Amniotic epithelial cell (primary cell): ENCODE results near the gene CAMTA2.

Experiments used
- DNase-seq: peaks from one replicate; pipeline ENCODE4 v3.0.0-alpha.2; 2010; ENCODE audit warnings: low read depth

CAMTA2 gene

DNA sequence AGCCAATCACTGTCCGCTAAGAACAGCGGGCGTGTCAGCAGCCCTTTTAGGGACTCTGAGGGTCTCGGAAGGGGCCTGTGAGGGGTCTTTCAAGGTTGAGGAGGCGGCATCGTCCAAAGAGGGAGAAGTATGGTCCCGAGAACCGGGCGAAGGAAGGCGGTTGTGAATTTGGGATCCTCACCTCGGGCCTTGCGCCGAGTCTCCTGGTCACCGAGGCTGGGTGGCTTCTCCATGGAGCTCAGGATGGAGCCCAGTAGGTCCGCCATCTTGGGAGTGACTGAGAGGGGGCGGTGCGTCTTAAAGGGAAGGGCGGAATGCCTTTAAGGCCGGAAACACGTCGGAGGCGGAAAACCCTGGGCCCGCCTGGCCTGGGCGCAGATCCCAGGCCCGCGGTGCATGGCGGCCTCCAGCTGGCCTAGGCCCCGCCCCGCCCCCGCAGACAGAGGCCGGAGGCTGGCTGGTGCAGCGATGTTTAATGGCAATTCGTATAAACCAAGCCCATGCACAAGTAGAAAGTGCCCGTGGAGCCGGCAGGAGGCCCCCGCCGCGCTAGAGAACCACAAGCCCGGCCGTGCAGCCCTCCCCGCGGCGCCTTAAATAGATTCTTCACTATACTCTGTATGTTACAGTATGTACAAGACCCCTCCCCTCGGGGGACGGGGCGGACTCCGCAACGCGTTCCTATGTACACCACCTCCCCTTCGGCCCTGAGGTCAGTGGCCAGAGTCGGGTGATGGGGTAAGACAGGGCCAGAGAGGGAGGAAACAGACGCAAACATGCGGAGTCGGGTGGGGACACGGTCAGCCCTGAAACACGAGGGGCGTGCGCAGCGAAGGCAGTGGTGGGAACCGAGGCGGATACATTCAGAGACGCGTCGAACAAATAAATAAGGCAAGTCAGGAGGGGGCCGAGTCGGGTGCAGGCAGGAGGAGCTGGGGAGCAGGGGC is 19.7 kb downstream of the CAMTA2 start, which contains the start of gene SPAG7:
Gene SPAG7 (minus strand): TSS at position 279 of the 947 bp plus-strand sequence. CDS start 13 bp downstream, at position 266.
- peak; percentile 97 for DNase-seq

DNA sequence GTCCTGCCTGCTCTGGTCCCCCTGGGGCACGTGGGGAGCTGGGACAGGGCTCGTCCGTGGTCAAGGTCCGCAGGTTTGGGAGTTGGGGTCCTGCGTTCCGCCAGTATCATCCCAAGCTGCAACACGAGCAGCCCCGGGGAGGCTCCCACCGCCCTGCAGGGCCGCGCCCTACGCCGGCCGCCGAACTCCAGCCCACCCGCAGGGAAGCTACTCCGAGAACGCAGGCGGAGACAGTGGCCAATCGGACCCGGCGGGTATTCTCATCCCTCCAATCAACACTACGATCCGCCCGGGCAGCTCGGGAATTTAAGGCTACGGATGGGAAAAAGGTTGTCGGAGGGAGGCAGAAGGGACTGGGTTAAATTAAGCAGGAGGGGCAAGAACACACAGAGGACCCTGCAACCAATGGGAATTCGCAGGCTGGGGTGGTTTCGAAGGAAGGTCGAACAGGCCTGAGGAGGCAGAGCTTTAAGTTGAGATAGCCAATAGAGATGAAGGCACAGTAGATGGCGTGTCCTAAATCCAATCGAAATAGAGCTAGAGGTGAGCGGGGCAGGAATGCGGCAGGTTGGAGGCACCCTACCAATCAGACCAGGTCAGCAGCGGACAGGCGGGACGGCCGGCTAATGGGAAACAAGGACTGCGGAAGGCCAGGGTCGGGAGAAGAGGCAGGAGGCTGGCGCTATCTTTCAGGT is 20.5 kb downstream of the CAMTA2 start:
- DNase-seq: peak; percentile 100

DNA sequence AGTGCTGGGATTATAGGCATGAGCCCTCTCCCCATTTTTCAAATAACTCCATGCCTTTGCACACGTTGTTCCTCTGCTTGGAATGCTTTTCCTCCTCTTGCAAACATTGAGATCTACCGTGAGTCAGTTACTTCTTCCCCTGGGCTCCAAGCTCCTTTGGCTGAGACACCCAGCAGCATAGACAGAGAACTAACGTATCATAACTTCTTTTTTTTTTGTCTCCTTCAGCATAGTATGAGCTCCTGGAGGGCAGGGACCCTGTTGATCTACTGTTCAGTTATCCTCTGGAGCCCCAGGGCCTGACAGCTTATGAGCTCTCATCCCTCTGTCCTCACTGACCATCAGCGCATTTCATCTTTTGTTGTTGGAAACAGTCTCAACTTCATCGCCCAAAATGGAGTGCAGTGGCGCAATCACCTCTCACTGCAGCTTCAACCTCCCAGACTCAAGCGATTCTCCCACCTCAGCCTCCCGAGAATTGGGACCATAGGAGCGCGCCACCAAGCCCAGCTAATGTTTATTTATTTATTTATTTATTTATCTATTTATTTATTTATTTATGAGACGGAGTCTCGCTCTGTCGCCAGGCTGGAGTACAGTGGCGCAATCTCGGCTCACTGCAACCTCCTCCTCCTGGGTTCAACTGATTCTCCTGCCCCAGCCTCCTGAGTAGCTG is 22.0 kb downstream of the CAMTA2 start:
- DNase-seq: no peak

DNA sequence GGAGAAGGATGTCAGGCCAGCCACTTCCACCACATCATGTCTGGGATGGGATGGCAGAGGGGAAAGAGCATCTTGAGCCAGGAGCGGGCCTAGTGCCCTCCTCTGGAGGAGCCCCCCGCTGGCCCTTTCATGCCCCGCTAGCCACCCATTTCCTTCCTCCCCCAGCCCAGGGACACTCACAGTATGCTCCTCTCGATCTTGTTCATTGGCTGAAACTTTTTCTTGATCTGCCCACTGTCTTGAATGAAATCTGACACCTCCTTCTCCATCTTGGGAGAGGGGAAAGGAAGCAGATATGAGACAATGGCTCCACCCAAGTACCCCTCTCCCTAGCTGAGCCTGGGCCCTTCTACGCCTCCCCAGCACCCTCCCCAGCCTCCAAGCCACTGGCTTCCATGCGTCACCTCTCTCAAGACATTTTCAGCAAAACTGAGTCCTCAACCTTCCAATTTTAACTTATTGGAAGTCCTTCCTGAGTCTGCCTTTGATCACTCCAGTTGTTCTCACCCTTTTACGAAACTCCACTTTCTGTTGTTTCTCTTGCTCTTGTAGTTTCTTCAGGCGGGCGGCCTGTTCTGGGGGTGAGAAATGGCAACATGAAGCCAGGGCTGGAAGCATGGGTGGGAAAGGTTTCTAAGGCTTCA is 27.1 kb downstream of the CAMTA2 start:
- DNase-seq: no peak

DNA sequence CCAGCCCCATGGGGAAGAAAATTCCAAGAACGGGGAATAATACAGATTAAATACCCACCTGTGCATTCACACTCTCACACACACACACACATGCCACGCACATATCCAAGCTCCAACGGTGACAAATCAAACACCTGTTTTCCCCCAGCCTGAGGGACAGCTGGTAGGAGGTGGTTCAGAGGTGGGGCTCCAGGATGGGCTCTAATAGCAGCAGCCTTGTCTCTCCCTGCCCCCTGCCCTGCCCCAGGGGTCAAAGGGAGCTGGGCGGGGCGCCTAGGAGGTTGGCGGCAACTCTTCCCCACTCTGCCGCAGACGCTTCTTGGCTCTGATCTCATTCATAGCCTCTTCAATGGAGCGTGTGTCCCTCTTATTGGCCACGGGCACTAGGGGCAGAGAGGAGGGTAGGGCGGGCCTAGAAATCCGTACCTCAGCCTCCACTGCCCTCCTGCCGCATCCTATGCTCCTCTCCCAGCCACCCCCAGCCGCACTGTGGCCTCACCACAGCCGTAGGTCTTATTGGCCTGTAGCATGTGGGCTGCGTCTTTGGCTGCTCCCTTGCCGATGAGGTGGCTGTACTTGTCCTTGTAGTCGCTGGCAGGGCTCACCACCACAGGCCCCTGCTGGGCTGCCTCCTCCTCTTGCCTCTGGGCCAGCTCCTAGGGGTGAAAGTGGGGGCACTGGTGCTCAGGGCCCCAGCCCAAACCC is 28.1 kb downstream of the CAMTA2 start:
- DNase-seq: no peak

DNA sequence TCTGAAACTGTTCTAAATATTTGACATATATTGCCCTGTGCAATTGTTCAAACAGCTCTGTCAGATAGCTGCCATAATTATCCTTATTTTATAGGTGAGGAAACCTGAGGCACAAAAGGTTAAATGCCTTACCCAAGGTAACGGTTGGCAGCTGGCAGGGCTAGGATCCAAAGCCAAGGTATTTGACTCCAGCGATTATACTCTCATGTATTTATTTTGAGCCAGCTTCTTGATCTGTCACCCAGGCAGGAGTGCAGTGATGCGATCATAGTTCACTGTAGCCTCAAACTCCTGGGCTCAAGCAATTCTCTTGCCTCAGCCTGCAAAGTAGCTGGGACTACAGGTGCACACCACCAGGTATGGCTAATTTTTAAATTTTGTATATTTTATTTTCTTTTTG is 29.4 kb downstream of the CAMTA2 start:
- no peak for DNase-seq

DNA sequence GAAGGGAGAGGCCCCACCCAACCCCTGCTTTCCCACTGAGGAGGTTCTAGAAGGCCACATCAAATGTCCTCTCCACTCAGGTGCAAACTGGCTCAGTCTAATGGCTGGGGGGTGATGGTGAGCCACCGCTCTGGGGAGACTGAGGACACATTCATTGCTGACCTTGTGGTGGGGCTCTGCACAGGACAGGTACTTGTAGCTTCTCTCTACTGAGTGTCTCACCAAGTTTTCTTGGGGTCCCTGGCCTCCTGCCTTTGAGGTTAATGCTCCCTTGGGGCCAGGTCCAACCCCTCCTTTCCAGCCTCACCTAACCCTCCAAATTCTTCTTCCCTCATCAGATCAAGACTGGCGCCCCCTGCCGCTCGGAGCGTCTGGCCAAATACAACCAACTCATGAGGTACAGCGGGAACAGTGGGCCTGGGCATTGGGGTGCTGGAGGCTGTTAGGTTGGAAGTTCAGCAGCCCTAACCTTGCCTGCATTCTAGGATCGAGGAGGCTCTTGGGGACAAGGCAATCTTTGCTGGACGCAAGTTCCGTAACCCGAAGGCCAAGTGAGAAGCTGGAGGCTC is 30.9 kb downstream of the CAMTA2 start:
- DNase-seq: no peak

DNA sequence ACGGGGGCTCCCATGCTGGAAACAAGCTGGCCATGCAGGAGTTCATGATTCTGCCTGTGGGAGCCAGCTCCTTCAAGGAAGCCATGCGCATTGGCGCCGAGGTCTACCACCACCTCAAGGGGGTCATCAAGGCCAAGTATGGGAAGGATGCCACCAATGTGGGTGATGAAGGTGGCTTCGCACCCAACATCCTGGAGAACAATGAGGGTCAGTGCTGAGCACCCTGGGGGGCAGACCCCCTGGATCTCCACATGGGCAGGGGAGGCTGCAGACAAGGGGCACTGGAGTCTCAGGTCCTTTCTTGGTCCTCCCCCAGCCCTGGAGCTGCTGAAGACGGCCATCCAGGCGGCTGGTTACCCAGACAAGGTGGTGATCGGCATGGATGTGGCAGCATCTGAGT is 32.4 kb downstream of the CAMTA2 start:
- DNase-seq: no peak

DNA sequence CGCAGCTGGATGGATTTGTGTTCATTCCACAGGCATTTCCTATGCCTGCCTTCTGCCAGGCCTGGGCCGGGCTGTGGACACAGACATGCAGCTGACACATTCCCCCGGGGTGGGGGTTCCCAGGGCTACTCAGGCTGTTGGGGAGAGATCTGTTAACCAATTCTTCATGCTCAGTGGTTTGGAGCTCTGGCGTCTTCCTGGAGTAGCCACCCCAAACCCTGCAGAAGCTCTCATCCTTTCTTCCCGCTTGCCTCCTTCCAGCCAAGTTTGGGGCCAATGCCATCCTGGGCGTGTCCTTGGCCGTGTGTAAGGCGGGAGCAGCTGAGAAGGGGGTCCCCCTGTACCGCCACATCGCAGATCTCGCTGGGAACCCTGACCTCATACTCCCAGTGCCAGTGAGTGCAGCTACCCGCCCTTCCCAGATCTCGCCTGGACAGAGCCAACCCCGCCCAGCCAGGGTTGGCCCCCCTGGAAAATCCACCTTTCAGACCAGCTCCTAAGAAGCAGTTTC is 34.0 kb downstream of the CAMTA2 start:
- peak; percentile 60 for DNase-seq

DNA sequence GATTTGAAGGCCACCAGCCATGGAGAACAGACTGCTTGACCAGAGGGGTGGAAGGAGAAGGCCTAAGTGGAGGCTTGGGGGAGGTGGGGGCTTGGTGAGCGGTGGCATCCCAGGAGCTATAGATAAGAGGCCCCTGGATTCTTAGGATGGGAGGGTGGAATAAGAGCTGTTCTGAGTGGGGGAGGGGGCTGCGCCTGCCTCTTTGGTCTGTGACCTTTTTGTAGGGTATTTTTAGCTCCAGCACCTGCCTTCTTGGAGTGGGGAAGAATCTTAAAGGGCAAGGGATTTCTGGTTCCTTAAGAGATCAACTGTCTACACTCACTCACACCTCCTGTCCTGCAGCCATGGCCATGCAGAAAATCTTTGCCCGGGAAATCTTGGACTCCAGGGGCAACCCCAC is 36.0 kb downstream of the CAMTA2 start:
- no peak for DNase-seq

DNA sequence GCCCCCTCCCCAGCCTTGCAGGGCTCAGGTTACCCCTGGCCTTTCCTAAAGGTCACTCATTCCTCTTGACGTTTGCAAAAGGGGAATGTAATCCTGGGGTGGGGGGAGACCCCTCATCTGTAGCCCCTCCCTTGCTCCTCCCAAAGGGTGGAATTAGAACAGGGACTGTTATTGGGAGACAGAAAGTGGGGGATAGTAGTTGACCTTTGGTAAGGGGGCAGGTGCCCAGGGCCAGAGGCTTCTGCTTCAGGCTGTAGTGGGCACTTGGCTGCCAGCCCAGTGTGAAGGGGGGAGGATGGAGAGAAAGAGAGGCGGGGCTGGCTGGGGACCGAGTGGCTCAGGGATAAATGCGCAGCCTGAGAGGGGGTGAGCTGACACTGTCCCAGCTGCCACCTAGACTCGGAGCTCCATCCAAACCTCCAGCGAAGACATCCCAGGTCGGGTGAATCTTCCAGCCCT is 36.7 kb downstream of the CAMTA2 start, which contains the start of gene ENO3:
Gene ENO3 (plus strand): TSS at position 374 of the 459 bp plus-strand sequence. CDS start 711 bp downstream, outside the sequence.
- no peak for DNase-seq

DNA sequence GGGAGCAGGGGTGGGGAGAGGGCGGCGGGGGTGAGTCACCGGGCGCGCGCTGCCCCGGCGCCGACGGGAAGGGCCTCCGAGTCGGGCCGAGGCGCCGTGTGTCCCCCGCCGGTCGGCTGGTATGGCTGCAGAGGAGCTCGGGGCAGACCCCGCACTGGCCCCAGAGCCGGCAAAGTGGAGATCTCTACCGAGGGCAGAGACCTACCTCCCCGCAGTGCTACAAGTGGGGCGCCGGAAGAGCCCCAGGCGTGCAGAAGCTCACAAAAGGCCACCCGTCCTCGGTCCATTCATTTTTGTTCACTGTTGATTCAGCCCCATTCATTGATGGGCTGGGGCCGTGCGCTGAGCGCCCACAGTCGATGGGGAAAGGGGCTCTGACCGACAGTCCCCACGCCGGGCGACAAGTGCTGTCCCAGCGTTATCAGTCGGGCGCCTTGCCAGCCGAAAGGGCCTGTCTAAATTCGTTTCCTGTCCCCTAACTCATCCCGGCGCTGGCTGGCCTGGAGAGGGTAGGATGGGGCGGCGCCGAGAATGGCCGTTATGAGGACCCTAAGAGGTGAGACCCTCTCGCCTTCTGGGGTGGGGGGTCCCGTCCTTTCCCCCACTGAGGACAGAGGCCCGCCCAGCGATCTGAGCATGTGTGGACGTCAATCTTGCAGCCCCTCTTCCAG is 37.3 kb downstream of the CAMTA2 start:
- DNase-seq: no peak

DNA sequence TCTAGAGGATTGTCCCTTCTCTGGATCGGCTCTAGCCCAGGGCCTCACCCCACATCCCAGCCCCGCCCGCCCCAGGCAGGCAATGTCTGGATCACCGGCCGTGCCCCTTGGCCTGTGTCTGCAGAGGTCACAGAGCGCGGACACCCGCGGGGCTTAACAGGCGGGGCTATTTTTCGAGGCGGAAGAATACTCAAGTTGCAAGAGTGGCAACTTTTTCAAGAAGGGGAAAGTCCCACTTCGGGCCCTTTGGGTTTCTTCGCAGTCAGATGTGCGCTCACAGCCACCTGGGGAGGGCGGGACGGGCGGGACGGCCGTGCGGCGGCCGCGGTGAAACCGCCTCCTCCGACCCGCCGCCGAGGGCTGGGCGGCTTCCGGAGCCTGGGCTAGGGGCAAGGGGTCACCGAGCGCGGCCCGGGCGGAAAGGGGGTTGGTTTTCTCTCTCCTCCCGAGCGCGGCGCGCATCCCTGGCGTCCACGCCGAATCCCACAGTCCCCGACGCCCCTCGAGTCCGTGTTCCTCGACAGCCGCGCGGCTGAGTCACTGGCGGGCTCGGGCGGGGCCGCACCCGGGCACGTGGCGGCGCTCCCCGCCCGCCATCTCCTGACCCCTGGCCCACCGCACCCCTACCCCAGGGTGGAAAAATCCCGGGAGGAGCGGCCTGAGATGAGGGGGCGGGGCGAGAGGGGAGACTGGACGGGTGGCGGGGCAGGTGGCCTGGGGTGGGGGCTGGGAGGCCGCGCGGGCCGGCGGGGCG is 38.0 kb downstream of the CAMTA2 start:
- DNase-seq: peak; percentile 62

DNA sequence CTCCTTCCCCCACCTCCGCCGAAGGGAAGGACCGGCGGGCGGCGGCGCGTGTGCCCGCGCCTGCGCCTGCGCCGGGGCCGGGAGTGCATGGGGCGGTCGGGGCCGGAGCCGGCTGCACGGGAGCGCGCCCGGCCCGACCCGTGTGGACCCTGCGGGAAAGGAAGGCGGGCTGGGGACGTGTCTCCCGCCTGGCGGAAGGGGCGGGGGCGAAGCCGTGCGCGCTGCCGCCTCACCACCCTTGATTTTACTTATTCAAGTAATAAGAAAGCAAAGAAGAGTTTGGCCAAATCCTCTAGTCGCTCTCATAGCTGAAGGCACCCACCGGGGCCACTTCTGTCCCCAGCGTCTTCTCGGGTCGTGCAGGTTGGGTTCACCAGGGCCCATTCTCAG is 38.5 kb downstream of the CAMTA2 start:
- peak; percentile 86 for DNase-seq

DNA sequence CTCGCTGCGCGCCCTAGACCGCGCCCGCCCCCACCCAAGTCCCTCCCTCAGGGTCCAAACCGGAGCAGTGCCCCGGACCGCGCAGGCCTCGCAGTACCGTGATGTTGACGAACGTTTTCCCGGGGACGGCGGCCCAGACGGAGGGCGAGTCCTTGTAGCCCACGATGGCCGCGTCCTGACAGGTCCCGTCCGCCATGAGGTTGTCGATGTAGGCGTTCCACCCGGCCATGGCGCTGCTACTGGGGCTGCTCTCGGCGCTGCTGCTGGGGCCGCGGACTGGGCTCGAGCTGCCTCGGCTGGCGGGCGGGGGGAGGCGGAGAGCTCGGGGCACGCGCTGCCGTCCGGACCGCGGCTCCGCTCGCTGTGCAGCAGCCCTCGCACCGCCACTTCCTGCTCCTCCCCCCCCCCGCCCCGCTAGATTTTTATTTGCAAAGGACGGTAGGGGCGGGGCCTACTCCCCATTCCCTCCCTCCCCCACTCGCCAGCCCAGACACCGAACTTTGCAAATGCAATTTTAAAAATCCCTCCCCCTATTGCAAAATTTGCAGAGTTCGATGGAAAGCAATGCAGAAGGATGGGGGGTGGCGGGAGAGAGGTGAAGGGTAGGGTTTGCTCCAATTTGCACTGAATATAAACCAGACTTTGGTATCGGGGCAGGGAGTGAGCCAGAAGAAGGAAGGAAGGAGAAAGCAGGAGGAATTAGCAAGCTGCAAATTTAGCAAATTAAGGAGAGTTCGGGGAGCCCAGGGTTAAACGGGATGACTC is 39.1 kb downstream of the CAMTA2 start, which contains the start of gene PFN1:
Gene PFN1 (minus strand): TSS at position 365 of the 765 bp plus-strand sequence. CDS start 136 bp downstream, at position 229.
- peak; percentile 93 for DNase-seq

DNA sequence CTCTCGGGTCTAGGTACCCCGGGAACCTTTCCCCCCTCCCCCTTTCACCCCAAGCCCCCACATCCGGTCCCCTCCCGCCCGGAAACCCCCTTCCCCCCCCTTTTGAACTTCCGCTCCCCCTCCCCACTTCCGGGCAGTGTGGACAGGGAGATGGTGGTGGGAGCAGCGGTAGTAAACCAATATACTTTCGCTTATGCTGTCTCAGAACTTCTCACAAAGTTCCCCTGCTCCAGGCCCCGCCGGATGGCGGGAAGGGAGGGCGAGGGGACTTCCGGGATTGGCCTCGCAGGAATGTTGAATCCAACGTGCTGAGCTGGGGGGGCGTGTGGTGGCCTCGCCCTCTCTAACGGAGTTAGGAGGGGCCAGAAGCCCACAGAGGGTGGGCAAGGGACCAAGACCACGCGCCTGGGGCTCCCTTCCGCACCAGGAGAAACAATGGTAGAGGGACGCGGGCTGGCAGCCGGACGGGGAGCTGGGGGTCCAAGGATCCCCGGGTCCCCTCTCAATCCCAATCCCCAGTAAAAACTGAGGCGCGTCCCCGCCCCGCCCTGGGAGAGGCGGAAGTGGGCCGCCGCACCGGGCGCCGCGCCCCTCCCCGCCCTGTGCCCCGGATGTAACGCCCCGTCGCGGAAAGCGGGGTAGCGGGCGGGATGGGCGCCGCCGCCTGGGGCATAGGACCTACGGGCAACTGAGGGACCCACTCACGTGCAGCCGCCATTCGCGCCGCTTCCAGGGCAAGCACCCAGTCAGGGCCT is 39.9 kb downstream of the CAMTA2 start:
- DNase-seq: peak; percentile 54

DNA sequence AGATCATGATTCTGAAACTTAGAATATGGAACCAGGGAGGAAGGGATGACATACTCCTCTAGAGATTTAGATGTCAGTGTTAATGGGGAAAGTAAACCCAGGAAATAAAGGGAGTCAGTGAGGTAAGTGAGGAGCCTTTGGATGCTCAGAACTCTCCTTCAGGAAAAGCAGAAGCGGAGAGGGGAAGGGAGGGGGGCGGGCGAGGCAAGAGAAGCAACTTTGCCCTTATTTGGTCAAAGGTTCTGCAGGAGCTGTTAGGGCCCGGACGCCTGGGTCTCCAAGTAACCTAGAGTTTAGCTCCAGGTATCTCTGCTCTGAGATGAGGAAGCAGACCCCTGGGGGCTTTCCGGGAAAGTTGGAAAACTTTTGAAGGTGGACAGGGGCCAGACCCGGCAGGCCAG is 40.5 kb downstream of the CAMTA2 start:
- DNase-seq: no peak
